ENCODE results near the gene OR9Q1.

OR9Q1 gene

GRCh38 chr11:58034471-58034870, 10.8 kb downstream of the OR9Q1 start:
- DNase-seq, result no peak

- DNase-seq, result no peak
Measured at GRCh38 chr11:58039589-58039988, 15.9 kb downstream of the OR9Q1 start.

- DNase-seq, result no peak
Measured at GRCh38 chr11:58043379-58043778, 19.7 kb downstream of the OR9Q1 start.

GRCh38 chr11:58046231-58046630, 22.6 kb downstream of the OR9Q1 start:
- no peak for DNase-seq

- DNase-seq, result no peak
Measured at GRCh38 chr11:58047818-58048217, 24.1 kb downstream of the OR9Q1 start.

- DNase-seq, result no peak
Measured at GRCh38 chr11:58055806-58056401, 32.2 kb downstream of the OR9Q1 start.

GRCh38 chr11:58057481-58057880, 33.8 kb downstream of the OR9Q1 start:
- DNase-seq, result no peak

- DNase-seq, result no peak
Measured at GRCh38 chr11:58058276-58059006, 34.8 kb downstream of the OR9Q1 start.

GRCh38 chr11:58059007-58059350, 35.3 kb downstream of the OR9Q1 start:
- DNase-seq, result no peak

- no peak for DNase-seq
Measured at GRCh38 chr11:58060535-58060934, 36.9 kb downstream of the OR9Q1 start.

GRCh38 chr11:58060939-58061672, 37.4 kb downstream of the OR9Q1 start:
- DNase-seq, result no peak

- DNase-seq, result no peak
Measured at GRCh38 chr11:58061813-58062212, 38.1 kb downstream of the OR9Q1 start.

GRCh38 chr11:58067685-58068084, 44.0 kb downstream of the OR9Q1 start:
- DNase-seq, result no peak

GRCh38 chr11:58068655-58069054, 45.0 kb downstream of the OR9Q1 start:
- no peak for DNase-seq

- no peak for DNase-seq
Measured at GRCh38 chr11:58070585-58070984, 46.9 kb downstream of the OR9Q1 start.

- DNase-seq, result no peak
Measured at GRCh38 chr11:58075781-58076180, 52.1 kb downstream of the OR9Q1 start.

- no peak for DNase-seq
Measured at GRCh38 chr11:58086528-58086927, 62.8 kb downstream of the OR9Q1 start.

GRCh38 chr11:58097437-58097836, 73.8 kb downstream of the OR9Q1 start:
- DNase-seq, result no peak

GRCh38 chr11:58121096-58121495, 97.4 kb downstream of the OR9Q1 start:
- no peak for DNase-seq

- DNase-seq, result no peak
Measured at GRCh38 chr11:58125469-58125868, 101.8 kb downstream of the OR9Q1 start, which contains the start of gene OR9I1. Gene OR9I1, minus strand, starts transcription at chr11:58125530. Its CDS starts 6,086 bp downstream, at chr11:58119444.

- DNase-seq, result no peak
Measured at GRCh38 chr11:58127350-58127749, 103.7 kb downstream of the OR9Q1 start.

- no peak for DNase-seq
Measured at GRCh38 chr11:58133309-58134076, 109.8 kb downstream of the OR9Q1 start.

- DNase-seq, result no peak
Measured at GRCh38 chr11:58134151-58134550, 110.5 kb downstream of the OR9Q1 start.

Measured in effector CD8-positive, alpha-beta T cell (primary cell).